IPS-18a (cell line): ENCODE results near the gene GALNTL6.
"Not testable (repeated sequence)": the region's sequence is repeated elsewhere in the genome, so short reads cannot be mapped to it uniquely, and the experiment has no call there.

Experiments
- H3K27ac ChIP-seq: one replicate; pipeline ENCODE4 v1.5.1; 2013; ENCODE audit warnings: low read length
- H3K27me3 ChIP-seq: one replicate; pipeline ENCODE4 v1.6.1; 2013; ENCODE audit warnings: mild to moderate bottlenecking, low read length; ENCODE audit not compliant: control insufficient read depth, insufficient read depth
- H3K36me3 ChIP-seq: one replicate; pipeline ENCODE4 v1.6.1; 2013; ENCODE audit warnings: low read depth, low read length; ENCODE audit not compliant: control insufficient read depth
- H3K4me1 ChIP-seq: one replicate; pipeline ENCODE4 v1.6.1; 2013; ENCODE audit warnings: low read depth, low read length; ENCODE audit not compliant: control insufficient read depth
- H3K4me3 ChIP-seq: one replicate; pipeline ENCODE4 v1.5.1; 2013; ENCODE audit warnings: low read length
- H3K9ac ChIP-seq: one replicate; pipeline ENCODE4 v1.6.1; 2013; ENCODE audit warnings: mild to moderate bottlenecking, low read length, moderate library complexity
- H3K9me3 ChIP-seq: one replicate; pipeline ENCODE4 v1.6.1; 2013; ENCODE audit warnings: low read depth, low read length; ENCODE audit not compliant: control insufficient read depth

The GALNTL6 gene

DNA sequence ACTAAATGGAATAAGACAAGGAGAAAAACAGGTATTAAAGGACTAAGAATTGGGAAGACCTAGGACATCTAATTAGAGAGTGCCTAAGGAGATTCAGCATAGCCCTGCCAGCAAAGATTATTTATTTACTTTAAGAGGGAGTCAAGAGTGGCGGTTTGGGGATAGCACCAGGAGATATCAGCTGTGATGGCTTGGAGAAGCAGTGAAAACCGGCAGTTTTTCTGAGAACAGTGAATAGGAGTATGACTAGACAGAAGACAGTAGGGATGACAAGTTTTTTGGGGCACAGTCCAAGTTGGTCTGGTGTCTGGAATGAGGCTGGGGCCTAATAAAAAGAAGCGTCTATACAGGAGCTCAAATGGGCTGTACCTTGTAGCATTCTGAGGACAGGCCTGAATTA lies 1143.1 kb downstream of the GALNTL6 start:
- H3K4me1 ChIP-seq, H3K9ac ChIP-seq, H3K9me3 ChIP-seq, H3K27me3 ChIP-seq, H3K36me3 ChIP-seq, H3K27ac ChIP-seq, H3K4me3 ChIP-seq: not testable (repeated sequence)

DNA sequence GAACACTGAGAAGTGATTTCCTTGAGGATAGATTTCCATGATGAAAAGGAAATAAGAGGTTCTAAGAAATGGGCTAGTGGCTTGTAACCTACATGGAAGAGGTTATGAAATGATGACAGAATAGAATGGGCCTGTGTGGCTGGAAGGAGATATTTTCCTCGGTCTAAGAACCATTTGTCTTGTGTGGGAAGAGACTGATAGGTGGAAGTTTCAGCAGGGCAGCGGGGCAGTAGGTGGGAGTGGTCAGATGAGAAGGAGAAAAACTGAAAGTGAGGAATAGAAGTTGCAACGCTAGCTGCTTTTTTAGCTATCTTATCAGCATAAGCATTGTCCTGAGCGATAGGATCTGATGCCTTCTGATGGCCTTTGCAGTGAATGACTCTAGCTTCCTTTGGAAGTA lies 1144.0 kb downstream of the GALNTL6 start:
- no peaks in the 10 kb centered on the region for H3K4me1 ChIP-seq
- H3K9me3 ChIP-seq: no peaks in the 10 kb centered on the region
- no peak overlapping the region for H3K4me3 ChIP-seq
- H3K36me3 ChIP-seq: no peaks in the 10 kb centered on the region
- H3K27ac ChIP-seq: no peak overlapping the region
- no peaks in the 10 kb centered on the region for H3K27me3 ChIP-seq
- H3K9ac ChIP-seq: no peak overlapping the region

DNA sequence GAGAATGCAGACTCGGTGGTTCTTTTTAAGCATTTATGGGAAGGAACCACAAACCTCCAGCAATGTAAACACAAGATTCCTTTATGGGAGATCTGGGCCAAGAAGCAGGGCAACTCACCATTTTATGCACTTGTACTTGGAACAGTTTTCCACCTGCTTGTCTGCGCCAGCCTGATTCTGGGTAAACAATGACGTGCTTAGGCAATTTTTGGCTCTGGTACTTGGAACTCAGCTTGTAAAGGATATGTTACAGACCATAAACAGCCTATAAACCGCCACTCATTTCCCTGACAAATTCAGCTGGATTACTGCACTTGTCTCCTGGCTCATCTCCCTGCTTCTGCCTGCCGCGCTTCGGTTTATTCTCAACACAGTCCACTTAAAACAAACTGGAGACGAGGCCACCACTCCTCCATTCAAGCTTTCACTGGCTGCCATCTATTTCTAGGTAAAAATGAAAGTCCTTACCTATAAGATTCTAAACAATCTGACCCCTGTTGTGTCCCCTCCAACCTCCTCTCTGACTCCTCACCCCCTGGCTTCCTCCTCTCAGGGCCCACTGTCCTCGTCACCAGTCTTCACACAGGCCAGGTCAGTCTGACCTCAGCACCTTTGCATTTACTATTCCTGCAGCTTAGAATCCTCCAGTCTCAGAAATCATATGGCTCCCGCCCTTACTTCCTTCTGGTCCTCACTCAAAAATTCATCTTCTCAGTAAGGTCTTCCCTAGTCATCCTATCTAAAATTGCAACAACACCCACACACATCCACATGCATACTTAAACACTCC lies 1149.6 kb downstream of the GALNTL6 start:
- H3K4me1 ChIP-seq: no peaks in the 10 kb centered on the region
- H3K4me3 ChIP-seq: no peak overlapping the region
- H3K9me3 ChIP-seq: no peaks in the 10 kb centered on the region
- H3K36me3 ChIP-seq: no peaks in the 10 kb centered on the region
- H3K27me3 ChIP-seq: no peaks in the 10 kb centered on the region
- H3K27ac ChIP-seq: no peak overlapping the region
- no peak overlapping the region for H3K9ac ChIP-seq

DNA sequence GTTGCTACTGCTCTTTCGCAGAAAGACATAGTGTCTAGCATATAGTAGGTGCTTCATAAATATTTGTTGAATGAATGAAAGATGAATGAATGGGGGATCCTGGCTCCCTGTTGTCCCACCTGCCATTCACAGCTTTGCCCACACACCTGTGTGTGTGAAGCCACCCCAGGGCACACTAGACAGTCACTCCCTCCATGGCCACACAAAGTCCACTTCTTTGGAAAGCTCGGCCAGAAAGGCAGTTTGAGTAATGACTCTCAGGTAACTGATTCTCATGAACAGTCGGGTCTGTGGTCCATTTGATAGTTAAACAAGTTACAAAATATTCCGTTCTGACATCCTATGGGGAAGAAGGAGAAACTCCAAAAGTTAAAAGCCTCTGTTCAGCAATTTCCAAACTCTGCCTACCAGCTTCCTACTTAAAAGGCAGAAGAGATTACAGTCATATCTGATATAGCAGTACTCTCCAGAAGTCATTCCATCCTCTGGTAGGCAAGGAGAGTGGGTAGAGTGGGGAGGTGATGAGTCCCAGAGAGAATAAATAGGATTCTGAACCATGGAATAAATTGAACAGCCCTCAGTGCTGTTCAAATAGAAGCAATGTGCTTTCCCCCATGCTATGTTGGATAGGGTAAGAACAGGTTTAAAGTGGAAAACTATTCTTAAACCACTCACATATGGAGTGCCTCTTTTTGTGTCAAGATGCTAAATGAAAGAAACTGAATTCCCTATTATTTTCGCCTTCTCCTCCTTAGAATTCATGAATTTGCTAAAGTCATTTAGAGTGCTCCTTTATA lies 1150.5 kb downstream of the GALNTL6 start:
- Histone ChIP-seq H3K9ac (no peak overlapping the region), H3K9me3 (no peaks in the 10 kb centered on the region), H3K27me3 (no peaks in the 10 kb centered on the region), H3K4me3 (no peak overlapping the region), H3K4me1 (no peaks in the 10 kb centered on the region), H3K36me3 (no peaks in the 10 kb centered on the region), H3K27ac (no peak overlapping the region)

DNA sequence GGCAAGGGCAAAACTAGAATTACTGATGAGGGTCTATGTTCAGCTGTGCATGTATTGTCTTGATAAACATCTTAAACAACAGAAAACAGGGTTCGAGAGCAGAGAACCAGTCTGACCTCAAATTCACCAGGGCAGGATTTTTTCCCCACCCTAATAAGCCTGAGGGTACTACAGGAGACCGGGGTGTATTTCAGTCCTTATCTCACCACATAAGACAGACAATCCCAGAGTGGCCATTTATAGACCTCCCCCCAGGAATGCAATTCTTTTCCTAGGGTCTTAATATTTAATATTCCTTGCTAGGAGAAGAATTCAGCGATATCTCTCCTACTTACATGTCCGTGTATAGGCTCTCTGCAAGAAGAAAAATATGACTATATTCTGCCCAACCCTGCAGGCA lies 1157.0 kb downstream of the GALNTL6 start:
- H3K27me3 ChIP-seq, H3K4me1 ChIP-seq, H3K36me3 ChIP-seq, H3K27ac ChIP-seq, H3K4me3 ChIP-seq, H3K9me3 ChIP-seq, H3K9ac ChIP-seq: not testable (repeated sequence)

DNA sequence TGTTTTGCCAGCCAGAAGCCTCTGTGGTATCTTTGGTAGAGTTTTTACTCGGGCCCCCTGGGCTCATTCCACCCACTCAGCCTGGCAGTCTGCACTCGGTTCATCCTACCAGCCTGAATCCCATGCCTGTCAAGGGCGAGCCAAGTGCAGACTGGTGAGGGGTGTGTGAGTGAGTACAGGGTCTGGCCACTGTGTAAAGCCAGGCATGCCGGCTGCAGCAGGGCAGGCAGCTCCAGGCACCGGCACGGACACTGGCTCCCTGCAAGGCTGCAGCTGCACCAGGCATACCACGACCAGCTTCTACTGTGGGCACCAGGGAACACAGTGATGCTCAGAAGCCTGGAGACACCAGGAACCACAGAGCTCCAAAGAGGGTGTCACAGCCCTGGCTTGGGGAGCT lies 1161.4 kb downstream of the GALNTL6 start:
- H3K9me3 ChIP-seq: no peaks in the 10 kb centered on the region
- no peak overlapping the region for H3K9ac ChIP-seq
- no peak overlapping the region for H3K4me3 ChIP-seq
- H3K27me3 ChIP-seq: no peaks in the 10 kb centered on the region
- H3K36me3 ChIP-seq: no peaks in the 10 kb centered on the region
- H3K27ac ChIP-seq: no peak overlapping the region
- H3K4me1 ChIP-seq: no peaks in the 10 kb centered on the region

DNA sequence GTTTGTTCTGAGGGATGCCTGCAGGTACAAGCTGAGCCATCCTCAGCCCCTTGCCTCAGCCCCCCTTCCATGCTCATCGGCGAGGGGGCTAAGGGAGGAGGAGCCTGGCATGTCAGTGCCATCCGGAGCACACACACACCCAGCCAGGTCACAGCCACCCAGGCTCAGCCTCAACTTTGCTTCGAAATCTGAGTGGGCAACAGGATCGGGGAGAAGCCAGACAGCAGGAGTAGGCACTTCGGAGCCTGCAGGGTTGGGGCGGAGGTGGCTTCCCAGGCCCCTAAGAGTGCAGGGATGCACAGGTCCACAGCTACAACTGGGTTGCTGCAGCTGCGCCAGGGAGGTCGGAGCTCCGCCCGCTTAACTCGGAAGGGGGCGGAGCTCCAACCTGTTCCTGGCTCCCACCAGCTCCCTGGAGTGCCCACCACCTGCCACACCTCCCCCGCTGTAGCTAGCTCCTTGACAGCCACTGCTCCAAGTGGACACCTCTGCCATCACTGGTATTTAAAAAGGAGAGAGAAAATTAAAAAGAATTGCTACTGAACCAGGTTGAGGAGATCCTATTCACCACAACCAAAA lies 1162.5 kb downstream of the GALNTL6 start:
- Histone ChIP-seq H3K27ac (no peak overlapping the region), H3K9me3 (no peaks in the 10 kb centered on the region), H3K4me1 (no peaks in the 10 kb centered on the region)

DNA sequence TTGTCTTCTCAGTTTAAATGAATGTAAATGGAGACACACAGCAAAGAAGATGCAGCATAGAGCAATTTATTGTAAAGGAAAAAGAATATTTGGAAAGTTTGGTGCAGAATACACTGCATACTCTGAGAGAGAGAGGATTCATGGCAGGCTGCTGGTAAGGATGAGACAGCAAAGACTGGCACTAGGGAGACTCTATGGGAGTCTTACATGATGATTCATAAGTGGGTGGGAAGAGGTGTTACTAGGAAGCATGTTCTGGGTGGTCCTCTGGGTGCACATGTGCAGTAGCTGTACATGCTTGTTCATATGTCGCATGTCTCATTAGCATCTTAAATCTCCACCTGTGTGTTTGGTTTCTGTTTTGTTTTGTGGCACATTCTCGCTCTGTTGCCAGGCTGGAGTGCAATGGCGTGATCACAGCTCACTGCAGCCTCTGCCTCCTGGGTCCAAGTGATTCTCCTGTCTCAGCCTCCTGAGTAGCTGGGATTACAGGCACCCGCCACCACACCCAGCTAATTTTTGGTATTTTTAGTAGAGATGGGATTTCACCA lies 1164.4 kb downstream of the GALNTL6 start:
- not testable (repeated sequence) for H3K4me1 ChIP-seq, H3K27ac ChIP-seq, H3K9me3 ChIP-seq, H3K9ac ChIP-seq, H3K27me3 ChIP-seq, H3K36me3 ChIP-seq, H3K4me3 ChIP-seq

More for the DNA sequence above, 1162.5 kb downstream of the GALNTL6 start:
- Histone ChIP-seq H3K9ac (no peak overlapping the region), H3K4me3 (no peak overlapping the region), H3K36me3 (no peaks in the 10 kb centered on the region), H3K27me3 (no peaks in the 10 kb centered on the region)

DNA sequence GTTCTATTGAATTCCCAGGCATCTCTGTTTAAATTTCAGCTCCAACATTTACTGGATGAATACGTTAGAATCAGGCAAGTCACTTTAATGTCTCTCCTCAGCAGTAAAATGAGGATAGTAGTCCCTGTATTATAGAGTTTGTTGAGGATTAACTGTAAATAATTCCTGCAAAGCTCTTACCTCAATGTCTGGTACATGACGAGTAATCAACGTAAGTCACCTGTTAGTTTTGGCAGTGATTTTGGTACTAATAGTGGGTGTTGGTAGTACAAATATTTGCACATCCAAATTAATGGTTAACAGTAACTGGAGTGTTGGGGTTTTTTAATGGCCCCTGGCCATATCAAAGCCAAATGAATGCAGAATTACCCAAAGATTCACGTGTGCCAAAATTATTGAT lies 1165.6 kb downstream of the GALNTL6 start:
- Histone ChIP-seq H3K9me3 (no peaks in the 10 kb centered on the region), H3K36me3 (no peaks in the 10 kb centered on the region), H3K27me3 (no peaks in the 10 kb centered on the region), H3K9ac (no peak overlapping the region), H3K4me3 (no peak overlapping the region), H3K4me1 (peaks cover 2% of the 10 kb centered on the region), H3K27ac (no peak overlapping the region)

DNA sequence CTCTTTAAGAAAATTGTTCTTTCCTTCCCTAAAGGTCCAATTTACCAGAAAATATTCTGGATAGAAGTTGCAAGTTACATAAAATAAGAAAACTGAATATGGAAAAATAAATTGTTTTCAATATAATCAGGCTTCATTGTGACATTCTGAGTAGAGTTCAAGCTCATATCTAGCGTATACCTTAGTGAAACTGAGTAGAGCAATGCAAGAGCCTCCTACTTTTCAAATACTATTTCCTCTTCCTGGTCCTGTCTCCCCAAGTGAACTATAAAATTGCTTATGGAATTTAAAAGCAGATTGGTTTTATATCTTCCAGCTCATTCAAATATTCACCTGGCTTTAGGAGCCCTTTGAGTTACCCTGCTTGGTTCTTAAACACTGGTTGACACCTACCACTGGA lies 1166.1 kb downstream of the GALNTL6 start:
- Histone ChIP-seq H3K9ac (no peak overlapping the region), H3K27ac (no peak overlapping the region), H3K4me3 (no peak overlapping the region), H3K4me1 (peaks cover 4% of the 10 kb centered on the region), H3K36me3 (no peaks in the 10 kb centered on the region), H3K27me3 (no peaks in the 10 kb centered on the region), H3K9me3 (no peaks in the 10 kb centered on the region)

DNA sequence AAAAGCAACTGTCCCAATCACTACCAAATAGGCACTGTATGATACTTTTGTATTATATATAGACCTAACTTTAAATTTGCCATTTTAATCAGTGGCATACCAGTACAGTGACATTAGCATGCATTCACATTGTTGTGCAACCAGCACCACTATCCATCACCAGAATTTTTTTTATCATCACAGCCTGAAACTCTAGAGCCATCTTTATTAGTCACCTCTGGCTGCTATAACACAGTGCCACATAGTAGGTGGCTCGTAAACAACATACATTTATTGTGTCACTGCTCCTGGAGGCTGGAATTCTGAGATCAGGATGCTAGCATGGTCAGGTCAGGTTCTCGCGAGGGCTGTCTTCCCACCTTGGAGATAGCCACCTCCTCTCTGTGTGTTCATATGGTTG lies 1167.0 kb downstream of the GALNTL6 start:
- H3K9me3 ChIP-seq: no peaks in the 10 kb centered on the region
- H3K36me3 ChIP-seq: no peaks in the 10 kb centered on the region
- no peak overlapping the region for H3K27ac ChIP-seq
- no peaks in the 10 kb centered on the region for H3K27me3 ChIP-seq
- no peak overlapping the region for H3K4me3 ChIP-seq
- peaks cover 8% of the 10 kb centered on the region for H3K4me1 ChIP-seq
- H3K9ac ChIP-seq: no peak overlapping the region
